GM21723 (cell line): ENCODE results near the gene PTPN18.
A peak's percentile ranks its signal among the peaks of the same experiment; 100 is the strongest.

ENCODE experiments used
- ATAC-seq: cut with Tn5 transposase; IDR thresholded peaks from one replicate; pipeline ENCODE4 v1.9.1; 2021; ENCODE audit warnings: mild to moderate bottlenecking, moderate library complexity; ENCODE audit not compliant: unreplicated experiment

Gene PTPN18

DNA sequence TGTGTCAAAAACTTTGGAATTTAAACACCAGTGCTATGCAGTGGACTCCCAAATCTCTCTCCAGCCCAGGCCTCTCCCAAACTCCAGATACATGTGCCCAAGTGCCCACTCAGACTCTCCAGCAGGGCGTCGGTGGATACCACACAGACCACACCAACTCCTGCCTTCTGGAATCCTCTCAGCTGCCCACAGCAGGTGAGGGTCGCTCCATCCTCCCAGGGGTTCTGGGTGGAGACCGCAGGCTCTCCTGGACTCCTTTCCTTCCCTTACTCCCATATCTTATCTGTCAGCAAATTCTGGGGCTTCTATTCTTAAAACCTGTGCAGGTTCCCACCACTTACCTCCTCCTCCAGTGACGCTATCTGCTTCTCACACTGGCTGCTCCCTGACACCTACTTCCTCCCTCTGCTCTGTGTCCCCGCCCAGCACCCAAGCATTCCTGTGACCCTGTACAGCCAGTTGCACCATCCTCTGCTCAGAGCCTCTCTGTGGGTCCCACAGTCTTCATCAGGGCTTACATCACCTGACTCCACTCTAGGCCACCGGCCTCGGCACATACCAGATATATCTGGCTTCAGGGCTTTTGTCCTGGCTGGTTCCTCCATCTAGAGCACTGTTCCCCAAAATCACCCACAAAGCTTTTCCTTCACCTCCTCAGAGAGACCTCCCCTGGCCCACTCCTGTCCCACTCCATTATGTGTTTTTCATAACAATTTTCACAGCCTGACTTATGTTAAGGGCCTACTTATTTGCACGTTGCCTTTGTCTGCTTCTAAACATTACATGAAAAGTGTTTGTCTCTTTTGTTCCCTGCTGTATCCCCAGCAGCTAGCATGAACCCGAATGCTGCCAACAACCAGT, 15.7 kb upstream of the PTPN18 start:
- ATAC-seq: no peak

DNA sequence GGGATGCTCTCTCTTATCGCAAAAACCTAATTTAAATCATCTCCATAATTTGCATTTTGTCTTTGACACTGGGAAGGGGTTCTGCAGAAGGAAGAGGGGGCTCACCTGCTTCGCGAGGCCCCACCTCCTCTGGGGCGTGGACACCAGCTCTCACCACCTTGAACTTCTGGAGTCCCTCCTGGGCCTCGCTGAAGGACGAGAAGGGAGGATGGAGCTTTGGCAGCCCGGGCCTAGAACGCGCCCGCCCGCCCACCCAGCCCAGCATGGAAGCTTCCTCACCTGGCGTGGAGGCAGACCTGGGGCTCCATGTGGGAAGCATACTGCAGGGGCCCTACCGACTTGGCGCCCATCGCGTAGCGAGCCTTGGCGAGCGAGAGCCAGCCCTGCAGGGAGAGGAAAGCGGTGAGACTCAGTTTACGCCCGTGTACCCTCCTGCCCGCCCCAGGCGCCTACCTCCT, 14.3 kb upstream of the PTPN18 start:
- ATAC-seq: peak; percentile 12

DNA sequence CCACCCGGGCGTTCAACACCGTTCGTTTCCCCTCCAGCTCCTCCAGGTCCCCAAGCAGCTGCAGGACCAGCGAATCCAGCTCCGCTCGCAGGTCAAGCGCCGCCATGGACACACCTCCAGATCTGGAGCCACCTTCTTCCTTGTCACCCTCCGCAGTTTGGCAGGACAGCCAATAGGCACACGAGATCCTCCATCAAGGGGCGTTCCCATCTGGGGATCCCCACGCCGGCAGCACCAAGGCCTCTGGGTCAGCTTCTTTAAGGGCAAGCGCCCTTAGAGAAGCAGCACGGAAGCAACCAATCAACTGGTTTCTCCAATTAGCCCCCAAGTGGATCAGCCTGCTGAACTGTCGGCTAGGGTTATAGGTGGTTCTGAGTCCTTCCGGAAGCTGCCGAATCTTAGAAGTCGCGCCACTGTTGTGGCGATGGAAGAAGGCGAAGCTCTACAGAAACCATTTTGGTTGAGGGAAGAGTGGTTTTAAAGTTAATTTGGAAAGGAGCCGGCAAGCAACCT, 13.8 kb upstream of the PTPN18 start:
- peak; percentile 80 for ATAC-seq

DNA sequence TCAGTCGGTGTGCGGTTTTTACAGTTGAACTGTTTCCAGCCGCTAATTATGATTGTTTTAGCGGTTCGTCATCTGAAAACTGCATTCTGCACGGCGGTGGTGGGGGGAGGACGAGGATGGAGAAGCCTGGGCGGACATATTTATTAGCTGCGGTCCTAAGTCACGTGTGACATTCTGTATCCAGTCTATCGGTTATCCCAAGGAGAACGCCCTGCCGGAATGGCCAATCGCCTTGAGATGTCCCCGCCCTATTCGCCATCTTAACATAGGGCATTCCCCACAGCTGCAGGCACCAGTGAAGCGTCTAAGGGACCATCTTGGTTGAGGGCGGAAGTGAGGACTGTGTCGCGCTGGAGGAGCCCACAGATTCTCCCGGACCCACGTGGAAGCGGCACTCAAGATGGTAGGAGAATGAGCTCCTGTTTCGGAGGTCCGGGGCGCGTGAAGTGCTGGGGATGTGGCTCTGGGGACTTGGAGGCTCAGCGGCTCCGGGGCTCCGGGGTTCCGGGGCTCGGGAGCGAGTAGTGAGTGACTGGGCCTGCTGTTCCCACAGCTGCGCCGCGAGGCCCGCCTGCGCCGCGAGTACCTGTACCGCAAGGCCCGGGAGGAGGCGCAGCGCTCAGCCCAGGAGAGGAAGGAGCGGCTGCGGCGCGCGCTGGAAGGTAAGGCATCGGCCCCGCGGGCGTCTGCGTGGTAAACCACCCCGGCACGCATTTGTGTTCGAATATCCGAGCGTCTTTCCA, 13.2 kb upstream of the PTPN18 start, which contains the start of gene IMP4:
Gene IMP4 (plus strand): TSS at position 365 of the 743 bp plus-strand sequence. CDS start 36 bp downstream, at position 401.
- peak; percentile 89 for ATAC-seq

DNA sequence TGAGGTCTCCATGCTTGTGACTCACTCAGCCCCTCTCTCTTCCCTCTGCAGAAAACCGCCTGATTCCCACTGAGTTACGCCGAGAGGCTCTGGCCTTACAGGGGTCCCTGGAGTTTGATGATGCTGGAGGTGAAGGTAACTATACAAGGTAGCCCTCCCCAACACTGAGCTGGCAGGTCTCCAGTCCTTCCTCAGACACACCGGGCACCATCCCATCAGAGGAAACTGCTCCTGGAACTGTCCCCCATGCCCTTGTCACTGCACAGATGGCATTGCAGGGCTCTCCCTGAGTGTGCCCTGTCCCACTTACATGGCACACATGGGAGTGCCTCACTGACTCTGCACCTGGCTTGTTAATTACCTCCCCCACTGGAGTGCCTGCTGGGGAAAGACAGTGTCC, 11.3 kb upstream of the PTPN18 start:
- ATAC-seq: no peak

DNA sequence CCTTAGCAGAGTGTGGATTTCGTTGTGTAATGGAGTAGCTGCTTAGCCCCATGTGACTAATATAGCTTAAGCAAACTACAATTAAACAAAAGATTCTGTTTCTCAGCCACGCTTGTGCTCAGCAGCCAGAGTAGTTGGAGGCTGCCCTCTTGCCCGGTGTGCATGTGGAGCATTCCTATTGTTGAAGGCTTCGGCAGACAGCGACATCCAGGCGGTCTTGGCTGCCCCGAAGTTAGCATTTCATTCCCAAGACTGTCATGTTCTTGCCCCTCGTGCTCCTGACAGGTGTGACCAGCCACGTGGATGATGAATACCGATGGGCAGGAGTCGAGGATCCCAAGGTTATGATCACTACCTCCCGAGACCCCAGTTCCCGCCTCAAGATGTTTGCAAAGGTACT, 10.8 kb upstream of the PTPN18 start:
- no peak for ATAC-seq

DNA sequence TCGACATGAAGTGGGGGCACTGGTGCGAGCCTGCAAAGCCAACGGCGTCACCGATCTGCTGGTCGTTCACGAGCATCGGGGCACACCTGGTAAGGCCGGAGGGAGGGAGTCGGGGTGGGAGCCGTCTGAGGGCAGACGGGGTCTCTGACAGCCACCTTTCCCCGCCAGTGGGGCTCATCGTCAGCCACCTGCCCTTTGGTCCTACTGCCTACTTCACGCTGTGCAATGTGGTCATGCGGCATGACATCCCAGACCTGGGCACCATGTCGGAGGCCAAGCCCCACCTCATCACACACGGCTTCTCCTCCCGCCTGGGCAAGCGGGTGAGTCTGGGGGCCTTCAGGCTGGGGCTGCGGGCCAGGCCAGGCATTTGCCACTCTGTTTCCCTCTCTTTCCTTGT, 10.2 kb upstream of the PTPN18 start:
- no peak for ATAC-seq

DNA sequence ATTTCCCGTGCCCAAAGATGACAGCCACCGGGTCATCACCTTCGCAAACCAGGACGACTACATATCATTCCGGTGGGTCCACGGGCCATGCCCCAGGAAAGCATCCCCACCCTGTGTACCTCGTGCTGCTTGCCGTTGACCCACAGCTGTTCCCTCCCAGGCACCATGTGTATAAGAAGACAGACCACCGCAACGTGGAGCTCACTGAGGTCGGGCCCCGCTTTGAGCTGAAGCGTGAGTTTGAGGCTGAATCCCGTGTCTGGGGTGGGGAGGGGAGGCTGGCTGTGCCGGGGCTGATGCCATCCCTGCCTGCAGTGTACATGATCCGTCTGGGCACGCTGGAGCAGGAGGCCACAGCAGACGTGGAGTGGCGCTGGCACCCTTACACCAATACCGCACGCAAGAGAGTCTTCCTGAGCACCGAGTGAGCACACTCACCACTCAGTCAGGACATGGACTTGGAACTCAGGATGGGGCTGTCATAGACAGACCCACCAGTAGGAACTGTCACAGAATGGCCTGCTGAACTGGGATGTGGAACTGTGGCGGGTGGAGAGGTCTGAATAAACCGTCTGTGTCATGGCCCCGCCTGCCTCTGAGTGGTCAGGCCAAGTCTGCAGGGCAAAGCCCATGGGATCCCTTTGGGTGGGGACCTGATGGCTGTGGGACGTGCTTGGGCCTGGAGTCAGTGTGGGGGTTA, 9.7 kb upstream of the PTPN18 start:
- ATAC-seq: no peak

DNA sequence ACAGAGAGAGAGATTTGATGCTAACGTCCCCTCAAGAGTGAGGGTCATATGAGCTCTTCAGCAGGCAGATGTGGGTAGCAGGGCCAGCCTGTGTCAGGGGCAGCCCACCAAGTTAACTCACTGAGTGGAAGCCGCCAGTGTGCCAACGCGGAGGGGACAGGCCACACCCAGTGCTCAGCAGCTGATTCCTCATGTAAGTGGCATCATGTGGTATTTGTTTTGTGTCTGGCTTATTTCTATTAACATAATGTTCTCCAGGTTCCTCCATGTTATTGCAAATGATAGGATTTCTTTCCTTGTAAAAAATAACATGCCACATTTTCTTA, 9.2 kb upstream of the PTPN18 start:
- ATAC-seq: no peak

DNA sequence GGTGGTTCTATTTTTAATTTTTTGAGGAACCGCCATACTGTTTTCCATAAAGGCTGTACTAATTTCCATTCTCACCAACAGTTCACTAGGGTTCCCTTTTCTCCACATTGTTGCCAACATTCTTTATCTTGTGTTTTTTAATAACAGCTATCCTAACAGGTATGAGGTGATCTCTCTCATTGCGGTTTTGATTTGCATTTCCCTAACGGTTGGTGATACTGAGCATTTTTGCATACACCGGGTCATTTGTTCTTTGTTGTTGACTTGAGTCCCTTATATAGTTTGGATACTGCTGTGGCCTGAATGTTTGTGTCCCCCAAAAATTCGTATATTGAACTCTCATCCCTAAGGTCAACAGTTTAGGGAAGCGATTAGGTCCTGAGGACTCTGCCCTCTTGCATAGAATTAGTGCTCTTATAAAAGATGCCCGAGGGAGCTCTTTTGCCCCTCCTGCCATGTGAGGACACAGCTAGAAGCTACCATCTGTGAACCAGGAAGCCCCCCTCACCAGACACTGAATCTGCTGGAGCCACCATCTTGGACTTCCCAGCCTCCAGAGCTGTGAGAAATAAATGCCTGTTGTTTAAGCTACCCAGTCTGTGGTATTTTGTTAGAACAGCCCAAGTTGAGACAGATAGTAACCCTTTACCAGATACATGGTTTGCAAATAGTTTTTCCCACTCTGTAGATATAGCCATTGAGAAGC, 8.5 kb upstream of the PTPN18 start:
- no peak for ATAC-seq

DNA sequence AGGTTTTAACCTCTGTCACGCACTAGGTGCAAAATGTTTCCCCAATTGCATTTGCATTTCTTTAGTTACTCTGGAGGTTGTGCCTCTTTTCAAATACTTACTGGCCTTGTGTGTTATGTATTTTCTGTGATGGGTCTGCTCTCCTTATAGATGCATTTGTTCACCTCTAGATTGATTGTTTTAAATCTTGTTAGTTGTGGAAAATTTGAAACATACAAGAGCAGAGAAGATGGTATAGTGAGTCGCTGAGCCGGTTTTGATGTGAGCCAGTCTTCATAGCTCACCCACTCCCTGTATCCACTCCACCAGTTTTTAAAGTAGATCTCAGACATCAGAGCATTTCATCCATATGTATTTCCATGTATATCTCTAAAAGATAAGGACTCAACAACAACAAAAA, 6.7 kb upstream of the PTPN18 start:
- ATAC-seq: no peak

DNA sequence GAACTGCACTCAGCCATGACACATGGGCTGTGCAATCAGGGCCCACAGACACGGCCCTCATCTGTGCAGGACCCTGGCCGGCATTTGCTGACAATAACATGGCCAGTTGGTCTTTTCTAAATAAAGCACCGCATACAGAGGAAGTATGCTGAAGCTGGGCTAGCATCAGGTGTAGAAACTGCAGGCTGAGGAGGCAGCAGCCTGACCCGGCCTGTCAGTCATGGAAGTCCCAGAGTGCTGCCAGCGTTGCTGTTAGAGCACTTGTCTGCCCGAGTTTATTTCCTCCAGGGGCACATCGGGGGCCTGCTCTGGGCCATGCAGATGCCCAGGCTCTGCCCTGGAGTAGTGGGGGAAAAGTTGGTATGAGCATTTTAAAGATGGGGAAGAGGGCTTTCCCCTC, 4.1 kb upstream of the PTPN18 start:
- ATAC-seq: no peak

DNA sequence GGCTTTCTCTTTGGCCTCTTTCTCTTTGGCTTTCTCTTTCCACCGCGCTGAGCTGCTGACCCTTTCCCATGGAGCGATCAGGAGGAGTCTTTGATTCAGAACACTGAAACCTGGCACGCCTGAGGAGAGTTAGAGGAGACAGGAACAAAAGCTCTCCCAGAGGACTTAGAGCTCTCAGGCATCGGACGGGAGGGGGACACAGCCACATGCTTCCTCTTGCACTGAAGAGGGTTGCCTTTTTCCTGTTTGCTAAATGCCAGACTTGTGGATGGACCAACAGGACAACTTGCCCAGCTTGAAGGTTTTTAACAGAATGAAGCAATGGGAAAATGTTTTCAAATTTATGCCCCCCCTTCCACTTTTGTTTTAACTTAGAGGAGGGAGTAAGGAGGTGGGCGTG, 3.6 kb upstream of the PTPN18 start:
- ATAC-seq: no peak

DNA sequence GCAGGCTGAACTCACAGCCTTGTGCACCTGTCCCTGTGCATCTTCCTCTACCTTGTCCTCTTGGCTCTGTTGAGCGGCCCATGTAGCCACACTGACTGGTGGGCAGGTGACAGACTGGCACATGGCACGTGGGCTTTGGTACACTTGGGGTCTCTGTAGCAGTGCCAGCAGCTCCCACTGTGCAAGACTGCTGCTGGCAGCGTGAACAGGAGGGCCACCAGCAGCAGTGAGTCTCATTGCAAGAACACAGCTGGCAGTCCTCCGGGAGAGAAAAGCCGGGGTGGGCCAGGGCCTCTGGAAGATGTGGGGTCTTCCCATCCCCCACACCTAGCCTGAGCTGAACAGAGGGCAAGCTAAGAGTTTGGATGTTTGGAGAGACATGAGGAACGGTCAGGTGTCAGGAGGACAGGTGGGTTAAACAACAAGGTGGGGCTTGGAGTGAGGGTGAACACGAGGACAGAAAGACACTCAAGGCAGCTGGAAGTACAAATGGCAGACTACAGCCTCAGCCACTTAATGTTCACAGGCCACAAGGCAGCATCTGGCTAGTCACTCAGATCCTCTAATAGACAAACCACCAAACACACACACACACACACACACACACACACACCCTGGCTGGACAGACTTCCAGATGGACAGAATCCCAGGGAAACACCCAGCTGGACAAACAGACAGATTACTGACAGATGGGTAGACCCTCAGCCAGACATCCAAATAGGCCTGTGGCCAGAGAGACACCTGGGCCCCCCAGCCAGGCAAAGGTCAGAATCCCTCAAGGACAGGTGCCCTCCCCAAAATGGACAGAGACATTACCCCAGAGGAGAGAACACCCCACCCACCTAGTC, 2.3 kb upstream of the PTPN18 start:
- ATAC-seq: no peak

DNA sequence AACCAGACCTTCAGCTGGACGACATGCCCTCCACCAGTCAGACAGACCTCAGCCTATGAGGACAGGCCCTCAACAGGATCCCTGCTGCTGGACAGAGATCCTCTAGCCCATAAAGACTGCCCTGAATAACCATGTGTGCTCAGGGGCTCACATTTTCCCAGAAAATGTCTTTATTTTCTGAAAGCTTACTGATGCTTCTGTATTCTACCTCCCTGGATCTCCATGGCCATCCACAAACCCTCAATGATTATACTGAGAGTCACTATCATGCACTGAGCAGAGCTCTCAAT, 1.8 kb upstream of the PTPN18 start:
- no peak for ATAC-seq

DNA sequence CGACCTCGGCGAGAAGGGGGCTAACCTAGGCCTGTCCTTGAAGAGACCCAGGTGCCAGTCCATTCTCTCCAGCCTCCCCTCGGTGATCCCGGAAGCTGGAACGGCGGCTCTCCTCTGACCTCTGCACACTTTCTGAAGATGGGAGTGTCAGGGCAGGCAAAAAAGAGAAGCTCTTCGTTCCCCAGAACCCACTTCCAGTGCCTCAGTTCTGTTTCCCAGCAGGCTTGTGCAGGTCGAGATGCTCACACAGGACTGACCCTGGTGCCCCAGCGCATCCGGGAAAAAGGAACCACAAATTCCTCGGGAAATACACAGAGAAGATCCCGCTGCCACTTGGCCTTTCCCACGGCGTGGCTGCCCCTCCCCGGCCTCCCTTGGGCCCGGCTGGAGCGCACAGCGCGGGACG, 681 bp upstream of the PTPN18 start:
- ATAC-seq: no peak

DNA sequence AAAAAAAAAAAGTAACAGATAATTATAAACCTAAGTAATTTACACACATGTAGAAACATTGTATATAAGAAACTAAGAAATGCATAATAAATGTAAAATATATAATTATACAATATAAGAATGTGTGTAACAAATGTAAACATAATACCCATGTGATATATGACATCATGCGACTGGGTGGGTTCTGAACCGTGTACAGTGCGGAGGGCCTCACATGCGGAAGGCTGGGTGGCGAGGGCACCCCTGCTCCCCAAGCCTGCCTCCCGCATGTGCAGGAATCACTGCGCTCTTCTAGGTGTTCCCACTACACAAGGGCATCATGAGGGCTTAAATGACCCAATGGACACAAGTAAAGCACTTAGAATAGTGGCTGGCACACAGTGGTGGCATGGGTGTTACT, 2.0 kb downstream of the PTPN18 start:
- no peak for ATAC-seq

DNA sequence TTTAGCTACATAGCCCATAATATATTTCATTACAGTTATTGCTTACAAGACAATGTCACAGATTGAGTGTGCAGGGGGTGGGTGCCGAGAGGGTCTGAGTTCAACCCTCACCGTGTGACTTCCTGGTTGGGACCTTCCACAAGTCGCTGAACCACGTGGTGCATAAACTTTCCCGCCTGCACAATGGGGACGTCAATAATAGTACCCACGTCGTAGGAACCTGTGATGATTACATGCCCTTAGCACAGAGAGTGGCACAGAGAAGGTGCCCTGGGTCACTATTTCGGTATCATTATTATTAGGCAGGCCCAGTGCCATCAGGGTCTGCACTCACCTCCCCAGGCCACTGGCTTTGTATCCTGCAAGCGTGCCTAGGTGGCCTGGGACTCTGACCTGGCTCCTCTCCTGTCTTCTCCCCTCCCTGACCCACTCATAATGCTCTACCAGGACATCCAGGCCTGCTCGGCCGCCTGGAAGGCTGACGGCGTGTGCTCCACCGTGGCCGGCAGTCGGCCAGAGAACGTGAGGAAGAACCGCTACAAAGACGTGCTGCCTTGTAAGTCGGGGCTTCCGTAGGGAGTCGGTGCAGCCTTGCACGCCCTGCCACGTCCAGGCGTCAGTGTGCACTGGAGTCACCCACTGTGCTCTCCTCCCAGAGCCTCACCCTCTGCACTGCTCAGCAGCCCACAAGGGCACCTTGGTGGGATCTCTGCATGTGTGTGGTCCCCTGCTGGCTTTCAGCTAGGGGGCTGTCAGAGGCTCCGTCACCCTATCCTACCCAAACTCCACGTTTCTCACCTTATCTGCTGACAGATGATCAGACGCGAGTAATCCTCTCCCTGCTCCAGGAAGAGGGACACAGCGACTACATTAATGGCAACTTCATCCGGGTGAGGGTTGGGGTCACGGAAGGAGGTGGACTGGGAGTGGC, 2.8 kb downstream of the PTPN18 start:
- no peak for ATAC-seq

DNA sequence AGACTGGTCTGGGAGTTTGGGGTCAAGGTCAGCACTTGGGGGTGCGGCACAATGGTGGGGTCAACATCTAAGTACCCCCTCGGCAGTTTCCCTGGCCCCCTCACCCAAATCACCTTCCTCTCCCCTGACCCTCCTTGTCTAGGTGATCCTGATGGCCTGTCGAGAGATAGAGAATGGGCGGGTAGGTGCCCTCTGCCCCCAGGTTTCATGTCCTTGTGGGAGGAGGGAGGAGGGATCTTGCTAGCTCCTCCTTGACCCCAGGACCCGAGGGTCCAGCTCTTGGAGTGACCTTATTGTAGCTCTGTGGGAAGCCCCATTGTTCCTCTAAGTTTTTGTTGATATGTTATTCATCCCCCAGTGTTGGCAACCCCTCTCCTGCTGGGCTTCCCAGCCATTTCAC, 3.6 kb downstream of the PTPN18 start:
- ATAC-seq: no peak
